ENCODE measurements around the gene NXT1.

DNA sequence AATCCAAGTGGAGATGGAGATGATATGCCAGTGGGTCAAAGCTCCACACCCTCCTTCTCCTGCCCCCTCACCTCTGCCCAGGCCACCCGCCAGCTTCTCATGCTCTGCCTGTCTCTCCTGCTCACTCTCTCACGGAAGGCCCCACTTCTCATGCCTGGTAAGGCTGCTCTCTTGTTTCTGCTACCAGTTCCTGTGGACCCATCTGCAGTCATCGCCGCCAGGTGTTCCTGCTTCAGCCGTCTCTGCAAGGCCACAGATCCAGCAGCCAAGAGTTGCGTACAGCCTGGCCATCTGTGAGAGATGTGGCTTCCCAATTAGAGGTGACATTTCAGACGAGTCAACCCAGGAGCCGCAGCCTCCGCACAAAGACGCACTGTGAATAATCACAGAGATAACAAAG lies 40.8 kb upstream of the NXT1 start:
- TF ChIP-seq, protein P1, sequence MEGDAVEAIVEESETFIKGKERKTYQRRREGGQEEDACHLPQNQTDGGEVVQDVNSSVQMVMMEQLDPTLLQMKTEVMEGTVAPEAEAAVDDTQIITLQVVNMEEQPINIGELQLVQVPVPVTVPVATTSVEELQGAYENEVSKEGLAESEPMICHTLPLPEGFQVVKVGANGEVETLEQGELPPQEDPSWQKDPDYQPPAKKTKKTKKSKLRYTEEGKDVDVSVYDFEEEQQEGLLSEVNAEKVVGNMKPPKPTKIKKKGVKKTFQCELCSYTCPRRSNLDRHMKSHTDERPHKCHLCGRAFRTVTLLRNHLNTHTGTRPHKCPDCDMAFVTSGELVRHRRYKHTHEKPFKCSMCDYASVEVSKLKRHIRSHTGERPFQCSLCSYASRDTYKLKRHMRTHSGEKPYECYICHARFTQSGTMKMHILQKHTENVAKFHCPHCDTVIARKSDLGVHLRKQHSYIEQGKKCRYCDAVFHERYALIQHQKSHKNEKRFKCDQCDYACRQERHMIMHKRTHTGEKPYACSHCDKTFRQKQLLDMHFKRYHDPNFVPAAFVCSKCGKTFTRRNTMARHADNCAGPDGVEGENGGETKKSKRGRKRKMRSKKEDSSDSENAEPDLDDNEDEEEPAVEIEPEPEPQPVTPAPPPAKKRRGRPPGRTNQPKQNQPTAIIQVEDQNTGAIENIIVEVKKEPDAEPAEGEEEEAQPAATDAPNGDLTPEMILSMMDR (IDR thresholded peaks at IDR 0.05), result no peak
- TF ChIP-seq POLR2A (IDR thresholded peaks at IDR 0.05), result no peak

Measured in heart left ventricle (tissue), 13 donors.